ENCODE measurements around the gene RHPN2.

The RHPN2 gene

DNA sequence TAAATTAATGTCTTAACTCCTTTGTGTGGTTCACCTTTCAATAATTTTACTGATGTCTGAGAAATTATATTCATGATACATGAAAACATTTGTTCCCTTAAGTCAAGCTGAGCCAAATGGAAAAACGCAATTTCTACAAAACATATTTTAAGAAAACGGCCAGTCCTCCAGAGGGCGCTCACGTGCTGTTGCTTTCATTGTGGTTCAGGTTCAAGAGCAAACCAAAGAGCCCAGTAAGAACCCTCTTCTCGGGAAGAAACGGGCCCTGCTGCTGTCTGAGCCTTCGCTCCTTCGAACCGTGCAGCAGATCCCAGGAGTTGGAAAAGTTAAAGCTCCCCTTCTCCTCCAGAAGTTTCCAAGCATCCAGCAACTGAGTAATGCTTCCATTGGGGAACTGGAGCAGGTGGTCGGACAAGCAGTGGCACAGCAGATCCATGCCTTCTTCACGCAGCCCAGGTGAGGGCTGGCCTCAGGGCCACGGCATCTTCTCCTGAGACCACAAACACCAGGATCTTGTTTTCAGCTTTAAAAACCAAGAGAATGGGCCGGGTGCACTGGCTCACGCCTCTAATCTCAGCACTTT lies 88.4 kb downstream of the RHPN2 start:
- no peak overlapping the region for H3K27ac Mint-ChIP-seq

GRCh38 chr19:32971715-32972540 lies 92.8 kb downstream of the RHPN2 start, which contains the start of the genes CEP89 and FAAP24:
Gene CEP89 (minus strand): TSS chr19:32971958. CDS start chr19:32971874, 84 bp downstream.
Gene FAAP24 (plus strand): TSS chr19:32972242. CDS start chr19:32973197, 955 bp downstream.
- H3K9me3 Mint-ChIP-seq, result no peaks in the 10 kb centered on the region
- H3K27ac Mint-ChIP-seq, result peak within 1 kb of the TSS; percentile 90
- H3K27me3 Mint-ChIP-seq (ENCODE audit: low read depth, poor library complexity), result no peaks in the 10 kb centered on the region
- TF ChIP-seq, protein P1, sequence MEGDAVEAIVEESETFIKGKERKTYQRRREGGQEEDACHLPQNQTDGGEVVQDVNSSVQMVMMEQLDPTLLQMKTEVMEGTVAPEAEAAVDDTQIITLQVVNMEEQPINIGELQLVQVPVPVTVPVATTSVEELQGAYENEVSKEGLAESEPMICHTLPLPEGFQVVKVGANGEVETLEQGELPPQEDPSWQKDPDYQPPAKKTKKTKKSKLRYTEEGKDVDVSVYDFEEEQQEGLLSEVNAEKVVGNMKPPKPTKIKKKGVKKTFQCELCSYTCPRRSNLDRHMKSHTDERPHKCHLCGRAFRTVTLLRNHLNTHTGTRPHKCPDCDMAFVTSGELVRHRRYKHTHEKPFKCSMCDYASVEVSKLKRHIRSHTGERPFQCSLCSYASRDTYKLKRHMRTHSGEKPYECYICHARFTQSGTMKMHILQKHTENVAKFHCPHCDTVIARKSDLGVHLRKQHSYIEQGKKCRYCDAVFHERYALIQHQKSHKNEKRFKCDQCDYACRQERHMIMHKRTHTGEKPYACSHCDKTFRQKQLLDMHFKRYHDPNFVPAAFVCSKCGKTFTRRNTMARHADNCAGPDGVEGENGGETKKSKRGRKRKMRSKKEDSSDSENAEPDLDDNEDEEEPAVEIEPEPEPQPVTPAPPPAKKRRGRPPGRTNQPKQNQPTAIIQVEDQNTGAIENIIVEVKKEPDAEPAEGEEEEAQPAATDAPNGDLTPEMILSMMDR (IDR thresholded peaks at IDR 0.05), result no peak
- peak; percentile 97 for DNase-seq
- peak within 1 kb of the TSS; percentile 100 for H3K4me3 Mint-ChIP-seq
- H3K4me1 Mint-ChIP-seq, result peaks cover 21% of the 10 kb centered on the region
- H3K36me3 Mint-ChIP-seq (ENCODE audit: low read depth), result peaks cover 5% of the 10 kb centered on the region

More for the DNA sequence above, 88.4 kb downstream of the RHPN2 start:
- Mint-ChIP-seq H3K9me3 (no peaks in the 10 kb centered on the region), H3K36me3 (ENCODE audit: low read depth) (peaks cover 5% of the 10 kb centered on the region), H3K4me3 (no peak overlapping the region), H3K4me1 (peaks cover 10% of the 10 kb centered on the region), H3K27me3 (ENCODE audit: low read depth, poor library complexity) (no peaks in the 10 kb centered on the region)
- TF ChIP-seq, protein P1 (IDR thresholded peaks at IDR 0.05), result peak; percentile 80
- DNase-seq, result peak; percentile 78

GRCh38 chr19:32971012-32971595 lies 93.6 kb downstream of the RHPN2 start:
- TF ChIP-seq, protein P1 (IDR thresholded peaks at IDR 0.05), result no peak
- Mint-ChIP-seq H3K9me3 (no peaks in the 10 kb centered on the region), H3K4me1 (peaks cover 21% of the 10 kb centered on the region), H3K36me3 (ENCODE audit: low read depth) (peaks cover 5% of the 10 kb centered on the region), H3K27me3 (ENCODE audit: low read depth, poor library complexity) (no peaks in the 10 kb centered on the region), H3K27ac (peak overlapping the region; percentile 39), H3K4me3 (peak overlapping the region; percentile 100)
- no peak for DNase-seq

DNA sequence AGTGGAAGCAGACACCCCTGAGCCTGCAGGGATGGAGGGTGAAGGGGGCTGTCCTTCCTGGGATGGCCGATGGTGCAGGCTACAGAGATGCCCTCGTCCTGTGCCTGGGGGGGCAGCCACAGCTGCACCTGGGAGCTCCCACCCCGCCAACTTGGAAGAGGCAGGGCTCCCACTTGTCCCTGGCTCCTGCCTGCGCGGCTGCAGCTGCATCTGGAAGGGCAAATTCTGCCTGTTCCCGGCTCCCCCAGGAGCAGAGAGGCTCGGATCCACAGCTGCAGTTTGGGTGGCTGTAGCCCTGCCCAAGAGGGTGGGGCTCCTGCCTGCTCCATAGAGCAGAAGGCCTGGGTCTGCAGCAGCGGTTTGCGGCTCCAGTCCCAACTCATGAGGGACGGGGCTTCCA lies 95.1 kb downstream of the RHPN2 start:
- TF ChIP-seq, protein P1 (IDR thresholded peaks at IDR 0.05), result no peak
- Mint-ChIP-seq H3K27me3 (ENCODE audit: low read depth, poor library complexity) (no peaks in the 10 kb centered on the region), H3K27ac (no peak overlapping the region), H3K9me3 (no peaks in the 10 kb centered on the region), H3K4me3 (peak overlapping the region; percentile 31), H3K36me3 (ENCODE audit: low read depth) (peaks cover 7% of the 10 kb centered on the region), H3K4me1 (peaks cover 21% of the 10 kb centered on the region)
- no peak for DNase-seq

DNA sequence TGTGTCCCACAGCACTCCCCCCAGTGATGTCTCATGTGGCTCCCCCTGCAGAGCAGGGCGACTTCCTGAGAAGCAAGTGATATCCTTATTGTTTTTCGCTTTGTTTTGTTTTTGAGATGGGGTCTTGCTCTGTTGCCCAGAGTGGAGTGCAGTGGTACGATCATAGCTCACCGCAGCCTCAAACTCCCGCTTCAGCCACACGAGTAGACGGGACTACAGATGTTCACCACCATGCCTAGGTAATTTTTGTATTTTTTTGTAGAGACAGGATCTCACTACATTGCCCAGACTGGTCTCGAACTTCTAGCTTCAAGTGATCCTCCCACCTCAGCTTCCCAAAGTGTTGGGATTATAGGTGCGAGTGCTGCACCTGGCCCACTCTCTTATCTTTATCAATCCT lies 97.9 kb downstream of the RHPN2 start:
- no peaks in the 10 kb centered on the region for H3K9me3 Mint-ChIP-seq
- no peak overlapping the region for H3K4me3 Mint-ChIP-seq
- H3K4me1 Mint-ChIP-seq, result peaks cover 14% of the 10 kb centered on the region
- no peak for DNase-seq
- no peaks in the 10 kb centered on the region for H3K27me3 Mint-ChIP-seq (ENCODE audit: low read depth, poor library complexity)
- peaks cover 30% of the 10 kb centered on the region for H3K36me3 Mint-ChIP-seq (ENCODE audit: low read depth)
- TF ChIP-seq, protein P1 (IDR thresholded peaks at IDR 0.05), result no peak
- H3K27ac Mint-ChIP-seq, result no peak overlapping the region
